ENCODE data around the gene AHDC1. TPM values are rescaled to one million over a fixed set of nuclear protein-coding genes. Genes with fewer than 3 reads are reported as not detected.

AHDC1 gene
- total and polyA plus RNA-seq, 9 of the 15 experiments (the other 6 are each of a cell fraction or from before 2014, with no cell fraction given), result 0.21 to 36.4 (median 4.7) TPM

DNA sequence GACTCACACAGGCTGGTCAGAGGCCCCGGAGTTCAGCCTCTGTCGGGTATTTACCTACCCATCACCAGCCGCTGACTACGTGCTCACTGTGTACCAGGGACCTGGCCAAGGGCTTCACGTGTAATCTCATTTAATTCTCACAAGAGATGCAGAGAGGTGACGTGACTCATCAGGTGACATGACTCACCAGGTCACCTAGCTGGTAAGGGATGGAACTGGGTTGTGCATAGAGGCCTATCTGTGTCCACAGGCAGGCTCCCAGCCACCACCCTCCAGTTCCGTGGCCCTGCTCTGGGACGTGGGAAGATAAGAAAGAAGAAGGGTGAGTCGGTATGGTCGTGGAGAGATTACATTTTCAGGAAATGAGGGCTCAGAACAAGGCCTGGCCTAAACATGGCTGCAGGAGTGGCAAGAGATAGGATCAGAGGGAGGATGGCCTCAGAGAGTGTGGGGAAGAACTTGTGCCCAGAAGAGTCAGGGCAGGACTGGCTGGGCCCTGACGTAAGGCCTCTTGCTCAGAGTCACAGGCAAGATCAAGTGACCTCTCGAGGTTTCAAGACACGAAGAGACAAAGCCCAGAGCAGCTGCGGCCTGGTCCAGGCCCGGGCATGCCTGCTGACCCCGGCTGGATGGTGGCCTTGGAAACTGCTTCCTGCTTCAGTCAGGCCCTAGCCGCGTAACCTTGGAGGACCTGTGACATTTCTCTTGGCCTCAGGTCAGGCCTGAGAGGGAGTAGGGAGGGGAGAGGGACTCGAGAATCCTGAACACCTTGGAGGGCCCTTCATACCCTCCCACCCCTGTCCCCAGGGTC, 61.3 kb downstream of the AHDC1 start:
- under 1% methylated on average over 19 of the region's 19 CpGs for WGBS (ENCODE audit: insufficient coverage, low coverage, missing lambda C conversion rate)
- no TSS peak for BruUV-seq (replicated peaks)
- Histone ChIP-seq H3K4me3 (no peak overlapping the region), H3K79me2 (ENCODE audit: control insufficient read depth, insufficient read depth, low read length) (peaks cover 48% of the 10 kb centered on the region), H4K20me1 (replicated peaks; ENCODE audit: control insufficient read depth, insufficient read depth, low read length) (no peaks in the 10 kb centered on the region), H3K4me1 (replicated peaks in 1 of 2; ENCODE audit: control insufficient read depth in 2 of 2, insufficient read depth in 2 of 2, low read length in 2 of 2) (peaks cover 59 to 79% of the 10 kb centered on the region in 2 experiments), H3K4me2 (ENCODE audit: insufficient read depth, low read length) (peak overlapping the region; percentile 71), H3K9ac (ENCODE audit: insufficient read depth in 1 of 2, low read depth in 2 of 2, low read length in 2 of 2) (peak overlapping the region; percentile 84), H3K9me1 (ENCODE audit: control insufficient read depth, insufficient read depth, low read length) (no peaks in the 10 kb centered on the region), H2AFZ (ENCODE audit: low read depth, low read length) (peak overlapping the region; percentile 76), H3K36me3 (ENCODE audit: control insufficient read depth, insufficient read depth, low read length) (peaks cover 62% of the 10 kb centered on the region), H3K27ac (ENCODE audit: extremely low read depth, low read depth, low read length) (peak overlapping the region; percentile 97), H3K27me3 (ENCODE audit: control insufficient read depth in 2 of 2, insufficient read depth in 2 of 2, low read length in 2 of 2) (no peaks in the 10 kb centered on the region), H3K9me3 (replicated peaks; ENCODE audit: control insufficient read depth, insufficient read depth, low read depth, low read length) (no peaks in the 10 kb centered on the region)
- in situ Hi-C loops (cut with MboI), result no loop called here
- DNase-seq (ENCODE audit: extremely low read depth in 1 of 4, low spot score in 3 of 4), result peak; percentile 98 to 100 (median 99)
- ATAC-seq, result peak; percentile 93
- ChIA-PET CTCF (ENCODE audit: low intra/inter-chr PET ratio) (no interaction called here), POLR2A (interaction anchor here (0.6 to 3.4 kb wide), 9 partner anchors 9 to 558 kb away, joined by 3 to 18 read pairs (median 3); no protein-coding TSS in a partner anchor)
- intact Hi-C loops (cut with micrococcal nuclease), result loop anchor here (2.0 kb wide), 1 partner anchor 18 kb away; no protein-coding TSS in a partner anchor
- FAIRE-seq, result peak; percentile 100
- TF ChIP-seq SFPQ (IDR thresholded peaks at IDR 0.05; ENCODE audit: low read depth, low read length) (no peak), FOXJ3 (CRISPR knock-in tag; IDR thresholded peaks at IDR 0.05) (no peak), BDP1 (IDR thresholded peaks at IDR 0.05; ENCODE audit: insufficient read depth, insufficient read length) (no peak), RREB1 (CRISPR knock-in tag; IDR thresholded peaks at IDR 0.05) (peak; percentile 98)
- TF ChIP-seq, protein P1, sequence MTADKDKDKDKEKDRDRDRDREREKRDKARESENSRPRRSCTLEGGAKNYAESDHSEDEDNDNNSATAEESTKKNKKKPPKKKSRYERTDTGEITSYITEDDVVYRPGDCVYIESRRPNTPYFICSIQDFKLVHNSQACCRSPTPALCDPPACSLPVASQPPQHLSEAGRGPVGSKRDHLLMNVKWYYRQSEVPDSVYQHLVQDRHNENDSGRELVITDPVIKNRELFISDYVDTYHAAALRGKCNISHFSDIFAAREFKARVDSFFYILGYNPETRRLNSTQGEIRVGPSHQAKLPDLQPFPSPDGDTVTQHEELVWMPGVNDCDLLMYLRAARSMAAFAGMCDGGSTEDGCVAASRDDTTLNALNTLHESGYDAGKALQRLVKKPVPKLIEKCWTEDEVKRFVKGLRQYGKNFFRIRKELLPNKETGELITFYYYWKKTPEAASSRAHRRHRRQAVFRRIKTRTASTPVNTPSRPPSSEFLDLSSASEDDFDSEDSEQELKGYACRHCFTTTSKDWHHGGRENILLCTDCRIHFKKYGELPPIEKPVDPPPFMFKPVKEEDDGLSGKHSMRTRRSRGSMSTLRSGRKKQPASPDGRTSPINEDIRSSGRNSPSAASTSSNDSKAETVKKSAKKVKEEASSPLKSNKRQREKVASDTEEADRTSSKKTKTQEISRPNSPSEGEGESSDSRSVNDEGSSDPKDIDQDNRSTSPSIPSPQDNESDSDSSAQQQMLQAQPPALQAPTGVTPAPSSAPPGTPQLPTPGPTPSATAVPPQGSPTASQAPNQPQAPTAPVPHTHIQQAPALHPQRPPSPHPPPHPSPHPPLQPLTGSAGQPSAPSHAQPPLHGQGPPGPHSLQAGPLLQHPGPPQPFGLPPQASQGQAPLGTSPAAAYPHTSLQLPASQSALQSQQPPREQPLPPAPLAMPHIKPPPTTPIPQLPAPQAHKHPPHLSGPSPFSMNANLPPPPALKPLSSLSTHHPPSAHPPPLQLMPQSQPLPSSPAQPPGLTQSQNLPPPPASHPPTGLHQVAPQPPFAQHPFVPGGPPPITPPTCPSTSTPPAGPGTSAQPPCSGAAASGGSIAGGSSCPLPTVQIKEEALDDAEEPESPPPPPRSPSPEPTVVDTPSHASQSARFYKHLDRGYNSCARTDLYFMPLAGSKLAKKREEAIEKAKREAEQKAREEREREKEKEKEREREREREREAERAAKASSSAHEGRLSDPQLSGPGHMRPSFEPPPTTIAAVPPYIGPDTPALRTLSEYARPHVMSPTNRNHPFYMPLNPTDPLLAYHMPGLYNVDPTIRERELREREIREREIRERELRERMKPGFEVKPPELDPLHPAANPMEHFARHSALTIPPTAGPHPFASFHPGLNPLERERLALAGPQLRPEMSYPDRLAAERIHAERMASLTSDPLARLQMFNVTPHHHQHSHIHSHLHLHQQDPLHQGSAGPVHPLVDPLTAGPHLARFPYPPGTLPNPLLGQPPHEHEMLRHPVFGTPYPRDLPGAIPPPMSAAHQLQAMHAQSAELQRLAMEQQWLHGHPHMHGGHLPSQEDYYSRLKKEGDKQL (CRISPR knock-in tag; IDR thresholded peaks at IDR 0.05; ENCODE audit: borderline replicate concordance), result no peak

Data from K562 (cell line).